HG03066 (cell line): ENCODE measurements around the gene BROX.
"Not testable (repeated sequence)": the region's sequence is repeated elsewhere in the genome, so short reads cannot be mapped to it uniquely, and the experiment has no call there.

Experiments
- ATAC-seq: cut with Tn5 transposase; IDR thresholded peaks from one replicate; pipeline ENCODE4 v1.9.1; 2021; ENCODE audit warnings: low read depth; ENCODE audit not compliant: unreplicated experiment

BROX gene

GRCh38 chr1:222728746-222729145 is 16.4 kb downstream of the BROX start:
- ATAC-seq, result no peak

GRCh38 chr1:222730866-222731265 is 18.5 kb downstream of the BROX start:
- no peak for ATAC-seq

- peak; percentile 99 for ATAC-seq
Observed at GRCh38 chr1:222732216-222733159, 20.1 kb downstream of the BROX start.

- ATAC-seq, result no peak
Observed at GRCh38 chr1:222734740-222735139, 22.4 kb downstream of the BROX start.

GRCh38 chr1:222736470-222736869 is 24.1 kb downstream of the BROX start:
- ATAC-seq, result no peak

- ATAC-seq, result no peak
Observed at GRCh38 chr1:222736972-222737371, 24.6 kb downstream of the BROX start, which contains the start of gene FAM177B. TSS of gene FAM177B (plus strand) at chr1:222737202. CDS start at chr1:222746546, 9,344 bp downstream.

- ATAC-seq, result no peak
Observed at GRCh38 chr1:222739465-222739864, 27.1 kb downstream of the BROX start.

GRCh38 chr1:222739929-222740328 is 27.6 kb downstream of the BROX start:
- ATAC-seq, result no peak

- ATAC-seq, result not testable (repeated sequence)
Observed at GRCh38 chr1:222741630-222742457, 29.5 kb downstream of the BROX start.

GRCh38 chr1:222749927-222750326 is 37.6 kb downstream of the BROX start:
- no peak for ATAC-seq

GRCh38 chr1:222750651-222751050 is 38.3 kb downstream of the BROX start:
- peak; percentile 92 for ATAC-seq

- no peak for ATAC-seq
Observed at GRCh38 chr1:222751255-222751654, 38.9 kb downstream of the BROX start.

- no peak for ATAC-seq
Observed at GRCh38 chr1:222754366-222755139, 42.2 kb downstream of the BROX start.

- no peak for ATAC-seq
Observed at GRCh38 chr1:222757646-222758268, 45.4 kb downstream of the BROX start.

- ATAC-seq, result no peak
Observed at GRCh38 chr1:222759451-222760035, 47.2 kb downstream of the BROX start.

- ATAC-seq, result no peak
Observed at GRCh38 chr1:222761083-222761482, 48.7 kb downstream of the BROX start.

- not testable (repeated sequence) for ATAC-seq
Observed at GRCh38 chr1:222762178-222762577, 49.8 kb downstream of the BROX start.

GRCh38 chr1:222767152-222767571 is 54.8 kb downstream of the BROX start:
- no peak for ATAC-seq

GRCh38 chr1:222768592-222768991 is 56.2 kb downstream of the BROX start:
- no peak for ATAC-seq

GRCh38 chr1:222769181-222769580 is 56.8 kb downstream of the BROX start:
- no peak for ATAC-seq
